Trophoblast cell (in vitro differentiated cells and primary cell): ENCODE results near the gene FAM228B.

Experiments used
- DNase-seq, 2 donors: peaks; one replicate each; pipeline ENCODE4 v3.0.0-alpha.2; 2016
- H2AFZ ChIP-seq: 2 replicates; pipeline ENCODE4 v1.6.1; 2013; ENCODE audit warnings: low read length, moderate library complexity, mild to moderate bottlenecking; ENCODE audit not compliant: insufficient read depth, poor library complexity
- H2AK5ac ChIP-seq: 2 replicates; pipeline ENCODE4 v1.6.1; 2013; ENCODE audit warnings: mild to moderate bottlenecking, low read length
- H2BK120ac ChIP-seq: 2 replicates; pipeline ENCODE4 v1.6.1; 2013; ENCODE audit warnings: low read length, mild to moderate bottlenecking, moderate library complexity; ENCODE audit not compliant: insufficient read depth, poor library complexity
- H2BK12ac ChIP-seq: 2 replicates; pipeline ENCODE4 v1.6.1; 2013; ENCODE audit warnings: mild to moderate bottlenecking, low read length, moderate library complexity
- H2BK5ac ChIP-seq: 2 replicates; pipeline ENCODE4 v1.6.1; 2013; ENCODE audit warnings: low read length, low read depth, moderate library complexity, mild to moderate bottlenecking; ENCODE audit not compliant: poor library complexity
- H3K14ac ChIP-seq: 2 replicates; pipeline ENCODE4 v1.6.1; 2013; ENCODE audit warnings: mild to moderate bottlenecking, low read length
- H3K18ac ChIP-seq: 2 replicates; pipeline ENCODE4 v1.6.1; 2013; ENCODE audit warnings: mild to moderate bottlenecking, low read length
- H3K23ac ChIP-seq: 2 replicates; pipeline ENCODE4 v1.6.1; 2013; ENCODE audit warnings: low read length
- H3K27ac ChIP-seq: 2 replicates; pipeline ENCODE4 v1.5.1; 2013; ENCODE audit warnings: low read depth, mild to moderate bottlenecking, inconsistent platforms, low read length, moderate library complexity
- H3K27me3 ChIP-seq: 2 replicates; pipeline ENCODE4 v1.6.1; 2013; ENCODE audit warnings: inconsistent platforms, mild to moderate bottlenecking, low read length, moderate library complexity; ENCODE audit not compliant: insufficient read depth
- H3K36me3 ChIP-seq, 2 experiments: 1 replicate in 1 of 2; 2 replicates in 1 of 2; pipeline ENCODE4 v1.6.1; 2013; ENCODE audit warnings: low read length in 2 of 2, mild to moderate bottlenecking in 2 of 2, moderate library complexity in 1 of 2; ENCODE audit not compliant: insufficient read depth in 2 of 2, control insufficient read depth in 1 of 2
- H3K4ac ChIP-seq: 2 replicates; pipeline ENCODE4 v1.6.1; 2013; ENCODE audit warnings: low read depth, mild to moderate bottlenecking, low read length, moderate library complexity
- H3K4me1 ChIP-seq, 2 experiments: 1 replicate in 1 of 2; 2 replicates in 1 of 2; pipeline ENCODE4 v1.6.1; 2013; ENCODE audit warnings: low read length in 2 of 2, mild to moderate bottlenecking in 2 of 2, moderate library complexity in 1 of 2; ENCODE audit not compliant: insufficient read depth in 2 of 2, control insufficient read depth in 1 of 2
- H3K4me2 ChIP-seq: 2 replicates; pipeline ENCODE4 v1.6.1; 2013; ENCODE audit warnings: inconsistent platforms, mild to moderate bottlenecking, low read length, moderate library complexity
- H3K4me3 ChIP-seq: 2 replicates; pipeline ENCODE4 v1.5.1; 2013; ENCODE audit warnings: mild to moderate bottlenecking, low read depth, low read length, inconsistent platforms
- H3K79me1 ChIP-seq: one replicate; pipeline ENCODE4 v1.6.1; 2013; ENCODE audit warnings: low read length
- H3K79me2 ChIP-seq: 2 replicates; pipeline ENCODE4 v1.6.1; 2013; ENCODE audit warnings: low read length, mild to moderate bottlenecking; ENCODE audit not compliant: control insufficient read depth, insufficient read depth, poor library complexity
- H3K9ac ChIP-seq: 2 replicates; pipeline ENCODE4 v1.6.1; 2013; ENCODE audit warnings: mild to moderate bottlenecking, low read length
- H3K9me3 ChIP-seq: 2 replicates; pipeline ENCODE4 v1.6.1; 2013; ENCODE audit warnings: low read depth, mild to moderate bottlenecking, control low read depth, inconsistent platforms, low read length; ENCODE audit not compliant: insufficient read depth
- H4K12ac ChIP-seq: 2 replicates; pipeline ENCODE4 v1.6.1; 2013; ENCODE audit warnings: low read depth, mild to moderate bottlenecking, low read length, moderate library complexity
- H4K8ac ChIP-seq: 2 replicates; pipeline ENCODE4 v1.6.1; 2013; ENCODE audit warnings: low read depth, mild to moderate bottlenecking, low read length, moderate library complexity
- H4K91ac ChIP-seq: one replicate; pipeline ENCODE4 v1.6.1; 2013; ENCODE audit warnings: low read depth, mild to moderate bottlenecking, low read length, moderate library complexity
- WGBS: extraction: QIAGEN DNeasy Blood & Tissue Kit; methylation state at CpG from one replicate; pipeline ENCODE4 v1.1.7; 2013; ENCODE audit warnings: missing lambda C conversion rate; ENCODE audit not compliant: insufficient read length, insufficient coverage; ENCODE audit errors: extremely low coverage; 5-methylcytosine and 5-hydroxymethylcytosine counted together

FAM228B gene

DNA sequence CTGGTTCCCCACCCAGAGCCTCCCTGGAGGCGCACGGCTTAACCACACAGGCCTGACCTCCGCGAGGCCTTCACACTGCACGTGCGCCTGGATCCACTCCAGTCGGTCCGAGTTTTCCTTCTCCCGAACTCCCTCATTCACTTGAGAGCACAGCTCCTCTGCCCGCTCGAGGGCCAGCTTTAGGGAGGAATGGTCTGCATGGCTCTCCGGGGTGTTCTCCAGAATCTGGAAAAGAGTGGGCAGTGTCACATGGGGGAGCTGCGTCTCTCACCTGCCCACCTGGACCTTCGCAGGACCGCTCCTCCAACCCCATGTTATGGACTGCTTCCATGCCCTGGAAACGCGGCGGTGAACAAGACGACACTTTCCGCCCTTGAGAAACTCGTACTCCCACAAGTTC is 87.5 kb downstream of the FAM228B start:
- no peak overlapping the region for H2BK120ac ChIP-seq
- no peak overlapping the region for H4K8ac ChIP-seq
- DNase-seq = no peak
- no peak overlapping the region for H3K4me3 ChIP-seq
- H3K9me3 ChIP-seq = no peaks in the 10 kb centered on the region
- no peak overlapping the region for H3K14ac ChIP-seq
- WGBS = no CpG with 5 or more reads among the region's 21 CpGs
- H3K79me1 ChIP-seq = no peaks in the 10 kb centered on the region
- no peak overlapping the region for H3K18ac ChIP-seq
- H2BK12ac ChIP-seq = no peak overlapping the region
- no peak overlapping the region for H3K27ac ChIP-seq
- H3K36me3 ChIP-seq = peaks cover 28 to 29% of the 10 kb centered on the region in 2 experiments
- no peak overlapping the region for H4K91ac ChIP-seq
- no peak overlapping the region for H3K23ac ChIP-seq
- H3K4me1 ChIP-seq = no peaks in the 10 kb centered on the region
- no peak overlapping the region for H3K4ac ChIP-seq
- H3K9ac ChIP-seq = no peak overlapping the region
- H3K4me2 ChIP-seq = no peak overlapping the region
- no peak overlapping the region for H2BK5ac ChIP-seq
- H2AFZ ChIP-seq = no peak overlapping the region
- no peaks in the 10 kb centered on the region for H3K79me2 ChIP-seq
- H2AK5ac ChIP-seq = no peak overlapping the region
- no peaks in the 10 kb centered on the region for H3K27me3 ChIP-seq
- no peak overlapping the region for H4K12ac ChIP-seq

DNA sequence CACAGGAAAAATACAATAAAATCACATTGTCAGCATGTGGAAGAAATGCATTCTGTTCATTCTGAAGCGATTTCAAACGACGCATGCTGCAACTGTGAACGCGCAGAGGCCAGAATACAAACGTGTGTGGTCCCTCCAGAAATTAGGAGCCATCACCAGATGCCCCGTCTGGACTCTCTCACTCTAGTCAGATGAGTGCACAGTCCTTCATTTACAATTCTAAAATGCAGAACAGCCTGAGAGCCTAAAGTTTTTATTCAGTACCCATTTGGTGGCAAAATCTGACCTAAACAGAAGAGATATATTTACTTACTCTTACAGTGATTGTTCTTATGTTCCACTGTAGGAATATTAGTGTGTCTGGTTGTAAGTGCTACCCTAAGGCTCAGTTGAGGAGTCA is 88.1 kb downstream of the FAM228B start:
- Histone ChIP-seq H2AFZ (no peak overlapping the region), H4K12ac (no peak overlapping the region), H3K79me2 (no peaks in the 10 kb centered on the region), H3K23ac (no peak overlapping the region), H3K27ac (no peak overlapping the region), H3K18ac (no peak overlapping the region), H3K9ac (no peak overlapping the region), H3K79me1 (no peaks in the 10 kb centered on the region), H4K91ac (no peak overlapping the region), H4K8ac (no peak overlapping the region), H2AK5ac (no peak overlapping the region), H3K14ac (no peak overlapping the region), H2BK5ac (no peak overlapping the region), H2BK12ac (no peak overlapping the region), H3K9me3 (no peaks in the 10 kb centered on the region), H3K36me3 (peaks cover 29 to 32% of the 10 kb centered on the region in 2 experiments), H3K4me1 (no peaks in the 10 kb centered on the region), H3K4me3 (no peak overlapping the region), H3K4me2 (no peak overlapping the region), H3K4ac (no peak overlapping the region), H3K27me3 (no peaks in the 10 kb centered on the region), H2BK120ac (no peak overlapping the region)
- no peak for DNase-seq
- no CpG with 5 or more reads among the region's 7 CpGs for WGBS

DNA sequence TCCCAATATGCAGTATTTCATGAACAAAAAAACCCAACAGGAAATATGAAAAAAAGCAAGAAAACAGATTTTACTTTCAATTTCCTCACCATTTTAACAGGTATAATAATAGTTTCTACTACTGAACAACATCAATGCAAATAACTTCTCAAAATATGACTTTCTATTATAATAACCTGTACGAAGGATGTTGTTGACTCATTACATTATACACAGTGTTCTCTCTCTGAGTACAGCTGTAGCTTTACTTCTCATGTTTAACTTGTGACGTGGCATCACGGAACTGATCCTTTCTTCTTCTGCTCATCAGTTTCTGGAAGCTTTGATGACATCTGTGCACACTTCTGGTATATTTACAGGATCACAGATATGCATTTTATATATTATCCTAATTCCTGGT is 91.6 kb downstream of the FAM228B start:
- H3K4me3 ChIP-seq = no peak overlapping the region
- no peaks in the 10 kb centered on the region for H3K27me3 ChIP-seq
- H2BK120ac ChIP-seq = no peak overlapping the region
- H3K79me2 ChIP-seq = no peaks in the 10 kb centered on the region
- WGBS = no CpG with 5 or more reads among the region's 3 CpGs
- no peak overlapping the region for H2BK12ac ChIP-seq
- no peaks in the 10 kb centered on the region for H3K4me1 ChIP-seq
- no peak overlapping the region for H3K4ac ChIP-seq
- peaks cover 10 to 11% of the 10 kb centered on the region in 2 experiments for H3K36me3 ChIP-seq
- no peak overlapping the region for H3K14ac ChIP-seq
- H3K79me1 ChIP-seq = no peaks in the 10 kb centered on the region
- H4K12ac ChIP-seq = no peak overlapping the region
- no peak overlapping the region for H2BK5ac ChIP-seq
- H3K27ac ChIP-seq = no peak overlapping the region
- H2AK5ac ChIP-seq = no peak overlapping the region
- H4K91ac ChIP-seq = no peak overlapping the region
- H3K9ac ChIP-seq = no peak overlapping the region
- no peak overlapping the region for H2AFZ ChIP-seq
- DNase-seq = no peak
- H4K8ac ChIP-seq = no peak overlapping the region
- H3K18ac ChIP-seq = no peak overlapping the region
- H3K23ac ChIP-seq = no peak overlapping the region
- no peak overlapping the region for H3K4me2 ChIP-seq
- H3K9me3 ChIP-seq = no peaks in the 10 kb centered on the region
